Measurements from ENCODE around the gene GLCCI1.

- TF ChIP-seq CTCF (IDR thresholded peaks at IDR 0.05; ENCODE audit: insufficient read depth, low read length, poor library complexity, severe bottlenecking) (no peak), EZH2phosphoT487 (conservative IDR thresholded peaks at IDR 0.05; ENCODE audit: low read length) (no peak)
Observed at GRCh38 chr7:7992506-7992905, 23.9 kb downstream of the GLCCI1 start.
